Kidney epithelial cell (primary cell): ENCODE results near the gene DRD2. TPM values are rescaled to one million over a fixed set of nuclear protein-coding genes. Genes with fewer than 3 reads are reported as not detected.

Experiments
- DNase-seq: peaks from one replicate; pipeline ENCODE4 v3.0.0-alpha.2; 2010; ENCODE audit warnings: low read depth
- H3K27me3 ChIP-seq: 2 replicates; pipeline ENCODE4 v1.6.0; 2011; ENCODE audit warnings: low read length; ENCODE audit not compliant: control insufficient read depth, insufficient read depth
- H3K36me3 ChIP-seq: 2 replicates; pipeline ENCODE4 v1.5.1; 2011; ENCODE audit warnings: low read length; ENCODE audit not compliant: control insufficient read depth, insufficient read depth
- H3K4me3 ChIP-seq: 2 replicates; pipeline ENCODE4 v1.5.1; 2011; ENCODE audit warnings: low read depth, mild to moderate bottlenecking, control low read depth, low read length
- CTCF ChIP-seq: IDR thresholded peaks from 2 replicates; pipeline ENCODE4 v1.5.1; 2011; ENCODE audit warnings: mild to moderate bottlenecking, moderate library complexity, low read length, control low read depth, inconsistent platforms; ENCODE audit not compliant: insufficient read depth, poor library complexity, severe bottlenecking
- total RNA-seq: library from RNA; depleted of rRNA; stranded (reverse); fragments of >200 nt; gene quantifications from 2 replicates; pipeline ENCODE4 v1.2.3, GENCODE V29; 2015

The DRD2 gene
- total RNA-seq, 1 donor from 2014 or later, result 0.42 TPM

GRCh38 chr11:113504586-113504985, 29.4 kb upstream of the DRD2 start:
- no peak for TF ChIP-seq CTCF
- Histone ChIP-seq H3K27me3 (no peaks in the 10 kb centered on the region), H3K36me3 (no peaks in the 10 kb centered on the region), H3K4me3 (no peak overlapping the region)
- DNase-seq, result no peak

- Histone ChIP-seq H3K4me3 (no peak overlapping the region), H3K27me3 (no peaks in the 10 kb centered on the region), H3K36me3 (no peaks in the 10 kb centered on the region)
- no peak for DNase-seq
- TF ChIP-seq CTCF, result no peak
Measured at GRCh38 chr11:113504071-113504470, 28.9 kb upstream of the DRD2 start.

GRCh38 chr11:113497066-113497910, 22.1 kb upstream of the DRD2 start:
- H3K4me3 ChIP-seq, result no peak overlapping the region
- TF ChIP-seq CTCF, result no peak
- DNase-seq, result no peak

GRCh38 chr11:113496026-113496651, 20.9 kb upstream of the DRD2 start:
- TF ChIP-seq CTCF, result no peak
- H3K4me3 ChIP-seq, result no peak overlapping the region
- DNase-seq, result no peak
- no peaks in the 10 kb centered on the region for H3K36me3 ChIP-seq
- peaks cover 2% of the 10 kb centered on the region for H3K27me3 ChIP-seq

More at GRCh38 chr11:113497066-113497910, 22.1 kb upstream of the DRD2 start:
- Histone ChIP-seq H3K36me3 (no peaks in the 10 kb centered on the region), H3K27me3 (peaks cover 2% of the 10 kb centered on the region)

- TF ChIP-seq CTCF, result no peak
- no peak for DNase-seq
- Histone ChIP-seq H3K27me3 (peaks cover 2% of the 10 kb centered on the region), H3K4me3 (no peak overlapping the region), H3K36me3 (no peaks in the 10 kb centered on the region)
Measured at GRCh38 chr11:113494021-113494420, 18.8 kb upstream of the DRD2 start.

GRCh38 chr11:113493206-113493605, 18.0 kb upstream of the DRD2 start:
- no peak for TF ChIP-seq CTCF
- no peak for DNase-seq
- Histone ChIP-seq H3K36me3 (no peaks in the 10 kb centered on the region), H3K4me3 (no peak overlapping the region), H3K27me3 (peaks cover 2% of the 10 kb centered on the region)
